GM23248 (cell line): ENCODE measurements around the gene BMP8A. TPM values are rescaled to one million over a fixed set of nuclear protein-coding genes. Genes with fewer than 3 reads are reported as not detected.

Experiments
- DNase-seq: peaks from one replicate; pipeline ENCODE4 v3.0.0-alpha.2; 2015
- H2AFZ ChIP-seq: fragments of 200-600 bp; sonication (generic); 2 replicates; pipeline ENCODE4 v1.6.1; 2016; ENCODE audit warnings: antibody characterized with exemption
- H3F3A ChIP-seq: fragments of 200-600 bp; sonication (generic); 2 replicates; pipeline ENCODE4 v1.6.1; 2016; ENCODE audit warnings: mild to moderate bottlenecking, antibody characterized with exemption, mixed run types; ENCODE audit not compliant: insufficient read depth
- H3K27ac ChIP-seq: fragments of 200-600 bp; sonication (generic); 2 replicates; pipeline ENCODE4 v1.5.1; 2016; ENCODE audit warnings: mild to moderate bottlenecking
- H3K27me3 ChIP-seq: fragments of 200-600 bp; sonication (generic); replicated peaks from 2 replicates; pipeline ENCODE4 v1.6.1; 2016; ENCODE audit warnings: mild to moderate bottlenecking; ENCODE audit not compliant: insufficient read depth
- H3K36me3 ChIP-seq: fragments of 200-600 bp; sonication (generic); 2 replicates; pipeline ENCODE4 v1.6.1; 2016; ENCODE audit warnings: low read depth, mild to moderate bottlenecking
- H3K4me1 ChIP-seq: fragments of 200-600 bp; sonication (generic); 2 replicates; pipeline ENCODE4 v1.6.1; 2016; ENCODE audit warnings: mild to moderate bottlenecking; ENCODE audit not compliant: insufficient read depth
- H3K4me2 ChIP-seq: fragments of 200-600 bp; sonication (generic); one replicate; pipeline ENCODE4 v1.6.1; 2016; ENCODE audit warnings: mild to moderate bottlenecking; ENCODE audit not compliant: unreplicated experiment
- H3K4me3 ChIP-seq: fragments of 200-600 bp; sonication (generic); 2 replicates; pipeline ENCODE4 v1.5.1; 2016; ENCODE audit warnings: mild to moderate bottlenecking
- H3K79me2 ChIP-seq: fragments of 200-600 bp; sonication (generic); 2 replicates; pipeline ENCODE4 v1.6.1; 2016; ENCODE audit warnings: mild to moderate bottlenecking; ENCODE audit not compliant: insufficient read depth
- H3K9ac ChIP-seq: fragments of 200-600 bp; sonication (generic); 2 replicates; pipeline ENCODE4 v1.6.1; 2016; ENCODE audit warnings: mild to moderate bottlenecking
- H3K9me2 ChIP-seq: fragments of 200-600 bp; sonication (generic); 2 replicates; pipeline ENCODE4 v1.6.1; 2016; ENCODE audit warnings: mixed run types, mild to moderate bottlenecking, moderate library complexity; ENCODE audit not compliant: insufficient read depth
- H3K9me3 ChIP-seq: fragments of 200-600 bp; sonication (generic); one replicate; pipeline ENCODE4 v1.6.1; 2017; ENCODE audit warnings: low read depth
- H4K20me1 ChIP-seq: fragments of 200-600 bp; sonication (generic); 2 replicates; pipeline ENCODE4 v1.6.0; 2016; ENCODE audit not compliant: insufficient read depth
- EZH2 ChIP-seq: fragments of 200-600 bp; sonication (generic); IDR thresholded peaks from 2 replicates; pipeline ENCODE4 v1.6.1; 2018; ENCODE audit warnings: antibody characterized with exemption, mild to moderate bottlenecking; ENCODE audit not compliant: insufficient read depth, poor library complexity, severe bottlenecking
- EZH2phosphoT487 ChIP-seq: fragments of 200-600 bp; sonication (generic); IDR thresholded peaks from 2 replicates; pipeline ENCODE4 v1.6.1; 2018; ENCODE audit warnings: antibody characterized with exemption, moderate library complexity, mild to moderate bottlenecking, low read depth; ENCODE audit not compliant: insufficient read depth
- WGBS, 2 experiments: methylation state at CpG; one replicate each; pipeline ENCODE4 v1.1.6; 2015 to 2017; ENCODE audit warnings: low lambda C conversion rate in 2 of 2, low coverage in 1 of 2; ENCODE audit errors: missing lambda C conversion rate in 2 of 2; 5-methylcytosine and 5-hydroxymethylcytosine counted together
- in situ Hi-C: fragments of 300-500 bp; cut with MboI; formaldehyde crosslinking; loops from 2 replicates; pipeline ENCODE4 v1.15.0; 2020
- polyA plus RNA-seq: library from polyadenylated mRNA; unstranded; fragments of >200 nt; fragmentation: Nextera tagmentation; extraction: Ambion mirVana; gene quantifications from 2 replicates; pipeline ENCODE4 v1.2.1, GENCODE V29; 2016
- total RNA-seq: library from RNA; depleted of rRNA; stranded (reverse); fragments of >200 nt; shearing (Covaris generic); gene quantifications from 2 replicates; pipeline ENCODE4 v1.2.3, GENCODE V29; 2014

BMP8A gene
- total and polyA plus RNA-seq, 2 experiments from 2014 or later: not detected

DNA sequence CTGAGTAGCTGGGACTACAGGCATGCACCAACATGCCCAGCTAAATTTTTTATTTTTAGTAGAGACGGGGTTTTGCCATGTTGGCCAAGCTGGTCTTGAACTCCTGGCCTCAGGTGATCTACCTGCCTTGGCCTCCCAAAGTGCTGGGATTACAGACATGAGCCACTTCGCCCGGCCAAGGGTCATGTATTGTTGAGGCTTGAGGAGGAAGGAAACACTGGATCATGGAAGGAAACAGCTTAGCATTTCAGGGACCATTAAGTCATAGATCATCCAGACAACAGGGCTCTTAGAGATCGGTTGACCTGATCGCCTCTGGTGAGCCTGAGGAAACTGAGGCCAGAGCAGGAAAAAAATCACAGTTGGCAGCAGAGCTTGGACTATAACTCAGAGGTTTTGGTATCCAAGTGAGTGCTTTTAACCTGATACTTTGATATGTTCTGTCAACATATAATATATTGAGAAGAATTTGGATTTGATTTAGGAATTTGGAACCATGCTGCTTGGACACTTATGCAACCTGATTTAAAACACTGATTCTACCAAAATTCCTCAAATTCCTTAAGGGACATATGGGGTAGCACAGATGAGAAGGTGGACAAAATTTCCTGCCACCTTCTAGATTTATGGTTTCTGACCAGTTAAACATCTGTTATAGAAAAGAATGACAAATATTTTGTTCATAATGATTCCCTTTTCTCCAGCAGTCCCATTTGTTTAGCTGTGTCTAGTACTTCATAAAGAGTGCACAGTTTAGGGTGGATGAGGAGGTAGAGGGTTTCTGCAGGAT lies 13.1 kb upstream of the BMP8A start:
- no peak overlapping the region for H3K4me3 ChIP-seq
- no peak overlapping the region for H2AFZ ChIP-seq
- no peak overlapping the region for H3K4me2 ChIP-seq
- H3K27ac ChIP-seq: no peak overlapping the region
- DNase-seq: no peak
- 94 to 97% methylated on average over 5 of the region's 5 CpGs for WGBS, 2 experiments
- no peaks in the 10 kb centered on the region for H3K9me2 ChIP-seq
- no peaks in the 10 kb centered on the region for H3K27me3 ChIP-seq
- TF ChIP-seq EZH2phosphoT487 (no peak), EZH2 (no peak)
- peaks cover 6% of the 10 kb centered on the region; the same call in 1 of the 2 replicates for H3K4me1 ChIP-seq
- no peak overlapping the region for H3K9ac ChIP-seq
- peaks cover 18% of the 10 kb centered on the region for H3F3A ChIP-seq
- no peaks in the 10 kb centered on the region for H4K20me1 ChIP-seq
- in situ Hi-C loops: no loop called here
- no peaks in the 10 kb centered on the region for H3K79me2 ChIP-seq
- peaks cover 56% of the 10 kb centered on the region for H3K36me3 ChIP-seq
- H3K9me3 ChIP-seq: no peaks in the 10 kb centered on the region

- H3K79me2 ChIP-seq: no peaks in the 10 kb centered on the region
- no peak overlapping the region for H3K4me3 ChIP-seq
- no peaks in the 10 kb centered on the region for H3K27me3 ChIP-seq
- H3F3A ChIP-seq: peaks cover 46% of the 10 kb centered on the region
- no peak overlapping the region for H2AFZ ChIP-seq
- in situ Hi-C loops: no loop called here
- no peak overlapping the region for H3K27ac ChIP-seq
- peaks cover 74% of the 10 kb centered on the region for H3K36me3 ChIP-seq
- H3K4me2 ChIP-seq: no peak overlapping the region
- H4K20me1 ChIP-seq: no peaks in the 10 kb centered on the region
- H3K4me1 ChIP-seq: peaks cover 6% of the 10 kb centered on the region; the same call in 1 of the 2 replicates
- no peaks in the 10 kb centered on the region for H3K9me2 ChIP-seq
- no peaks in the 10 kb centered on the region for H3K9me3 ChIP-seq
- no peak for DNase-seq
- no peak overlapping the region for H3K9ac ChIP-seq
- WGBS, 2 experiments: 91% methylated on average over 6 of the region's 6 CpGs
- TF ChIP-seq EZH2phosphoT487 (no peak), EZH2 (no peak)
These were observed 10.1 kb upstream of the BMP8A start for GRCh38 chr1:39481289-39481688.

DNA sequence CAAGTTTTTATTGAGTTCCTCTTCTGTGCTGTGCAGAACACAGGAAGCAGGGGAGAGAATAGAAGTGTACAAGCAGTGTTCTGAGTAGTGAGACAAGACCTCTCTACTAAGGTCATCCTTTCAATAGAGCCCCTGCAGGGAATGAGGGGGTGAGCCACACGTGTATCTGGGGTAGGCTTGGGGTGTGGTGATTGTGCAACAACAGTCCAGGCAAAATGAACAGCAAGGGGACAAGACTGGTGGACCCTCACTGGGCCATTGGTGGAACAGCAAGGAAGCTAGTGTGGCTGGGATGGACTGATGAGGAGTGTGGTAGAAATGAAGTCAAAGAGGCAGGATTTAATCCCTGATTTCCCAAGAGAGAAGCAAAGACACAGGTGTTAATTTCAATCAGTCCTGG lies 8.2 kb upstream of the BMP8A start:
- Histone ChIP-seq H3K9me3 (no peaks in the 10 kb centered on the region), H3K27ac (no peak overlapping the region), H3K4me3 (no peak overlapping the region), H3K36me3 (peaks cover 83% of the 10 kb centered on the region), H3K4me1 (peaks cover 3% of the 10 kb centered on the region; the same call in 1 of the 2 replicates), H3K9me2 (no peaks in the 10 kb centered on the region), H3K79me2 (no peaks in the 10 kb centered on the region), H4K20me1 (no peaks in the 10 kb centered on the region), H3K4me2 (no peak overlapping the region), H3F3A (peaks cover 61% of the 10 kb centered on the region), H3K27me3 (no peaks in the 10 kb centered on the region), H3K9ac (no peak overlapping the region), H2AFZ (no peak overlapping the region)
- 50 to 52% methylated on average over 1 of the region's 1 CpG for WGBS, 2 experiments
- in situ Hi-C loops: no loop called here
- DNase-seq: no peak
- no peak for TF ChIP-seq EZH2

GRCh38 chr1:39484564-39484963 lies 6.9 kb upstream of the BMP8A start:
- no peak for TF ChIP-seq EZH2phosphoT487
- TF ChIP-seq EZH2: no peak
- peaks cover 61% of the 10 kb centered on the region for H3F3A ChIP-seq
- no peaks in the 10 kb centered on the region for H3K9me2 ChIP-seq
- in situ Hi-C loops: no loop called here
- no peak overlapping the region for H3K27ac ChIP-seq
- H2AFZ ChIP-seq: no peak overlapping the region
- no peaks in the 10 kb centered on the region for H3K4me1 ChIP-seq
- 96 to 99% methylated on average over 7 of the region's 7 CpGs for WGBS, 2 experiments
- peaks cover 75% of the 10 kb centered on the region for H3K36me3 ChIP-seq
- H3K79me2 ChIP-seq: no peaks in the 10 kb centered on the region
- H3K27me3 ChIP-seq: no peaks in the 10 kb centered on the region
- H3K4me2 ChIP-seq: no peak overlapping the region
- H3K4me3 ChIP-seq: no peak overlapping the region
- H4K20me1 ChIP-seq: no peaks in the 10 kb centered on the region
- no peaks in the 10 kb centered on the region for H3K9me3 ChIP-seq
- DNase-seq: no peak
- H3K9ac ChIP-seq: no peak overlapping the region
